Esophagus muscularis mucosa (tissue), 3 donors: ENCODE measurements around the gene MFF.

Experiments
- CTCF ChIP-seq, 3 experiments: fragments of 200-600 bp in 2 of 3; fragments of 450-650 bp in 1 of 3; sonication (generic) in 2 of 3; IDR thresholded peaks; one replicate each; pipeline ENCODE4 v1.5.1; 2017 to 2019; ENCODE audit warnings: antibody characterized with exemption in 3 of 3, mild to moderate bottlenecking in 2 of 3, moderate library complexity in 1 of 3
- POLR2AphosphoS5 ChIP-seq, 2 donors: sonication (generic); formaldehyde crosslinking; IDR thresholded peaks; one replicate each; pipeline ENCODE4 v1.6.1; 2017; ENCODE audit warnings: antibody characterized with exemption in 2 of 2

GRCh38 chr2:227370791-227371312, 45.8 kb downstream of the MFF start:
- peak in 1 of 2 donors; percentile 24 for TF ChIP-seq POLR2AphosphoS5 (IDR thresholded peaks at IDR 0.05)
- TF ChIP-seq CTCF (IDR thresholded peaks at IDR 0.05): no peak
